ENCODE results near the gene NECAP2.
"Not testable (repeated sequence)": the region's sequence is repeated elsewhere in the genome, so short reads cannot be mapped to it uniquely, and the experiment has no call there.

Gene NECAP2

DNA sequence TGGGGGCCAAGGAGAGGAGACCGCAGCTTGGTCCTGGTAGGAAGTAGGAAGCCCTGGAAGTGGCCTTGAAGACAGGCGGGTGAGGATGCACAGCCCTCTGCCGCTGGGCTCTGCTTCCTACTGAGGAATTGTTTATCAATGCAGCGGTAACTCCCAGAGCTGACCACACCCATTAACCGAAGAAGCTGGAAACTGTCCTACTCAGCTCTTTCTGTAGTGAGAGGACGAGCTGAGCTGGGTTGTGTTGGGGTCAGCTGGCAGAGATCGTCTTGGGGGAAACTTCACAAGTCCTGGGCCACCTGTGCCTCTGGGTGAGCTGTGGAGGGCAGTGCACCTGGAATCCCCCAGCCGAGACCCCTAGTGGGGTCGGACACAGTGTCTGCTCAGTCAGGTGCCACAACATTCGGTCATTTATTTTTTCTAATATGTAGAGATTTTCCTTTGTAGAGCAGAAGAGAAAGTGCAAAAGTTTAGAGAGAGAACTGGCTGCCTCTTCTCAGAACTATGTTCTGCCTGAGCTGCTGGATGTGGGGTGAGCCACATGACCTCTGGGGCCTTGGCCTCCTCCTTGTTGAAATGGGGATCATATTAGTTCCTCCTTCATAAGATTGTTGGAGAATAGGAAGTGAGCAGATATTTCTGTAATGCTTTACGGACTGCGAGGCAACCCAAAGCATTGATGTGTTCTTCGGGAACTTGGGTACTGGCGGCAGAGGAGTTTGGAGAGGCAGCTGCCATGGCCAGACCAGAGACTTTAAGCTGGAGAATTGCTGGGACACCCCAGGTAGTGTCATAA lies 3.6 kb downstream of the NECAP2 start:
- WGBS (ENCODE audit: insufficient coverage, insufficient read length) = no CpG with 5 or more reads among the region's 14 CpGs
- no peaks in the 10 kb centered on the region for H3K9me3 ChIP-seq (ENCODE audit: control insufficient read depth, insufficient read depth, low read length)
- peaks cover 20% of the 10 kb centered on the region for H3K36me3 ChIP-seq (ENCODE audit: control insufficient read depth, insufficient read depth, low read length)
- no peak overlapping the region for H3K4me3 ChIP-seq (ENCODE audit: low read length)
- peaks cover 2% of the 10 kb centered on the region; the same call in 1 of the 2 replicates for H3K27me3 ChIP-seq (ENCODE audit: control insufficient read depth, insufficient read depth, low read length)
- no peaks in the 10 kb centered on the region for H3K4me1 ChIP-seq (ENCODE audit: control insufficient read depth, insufficient read depth, low read length)
- DNase-seq (ENCODE audit: low read depth, low spot score) = no peak
- H3K27ac ChIP-seq (ENCODE audit: low read length) = no peak overlapping the region

- Histone ChIP-seq H3K36me3 (ENCODE audit: control insufficient read depth, insufficient read depth, low read length) (peaks cover 21% of the 10 kb centered on the region), H3K9me3 (ENCODE audit: control insufficient read depth, insufficient read depth, low read length) (no peaks in the 10 kb centered on the region), H3K27ac (ENCODE audit: low read length) (no peak overlapping the region), H3K4me3 (ENCODE audit: low read length) (no peak overlapping the region), H3K4me1 (ENCODE audit: control insufficient read depth, insufficient read depth, low read length) (no peaks in the 10 kb centered on the region), H3K27me3 (ENCODE audit: control insufficient read depth, insufficient read depth, low read length) (peaks cover 2% of the 10 kb centered on the region; the same call in 1 of the 2 replicates)
- no CpG with 5 or more reads among the region's 4 CpGs for WGBS (ENCODE audit: insufficient coverage, insufficient read length)
- DNase-seq (ENCODE audit: low read depth, low spot score) = no peak
These were observed 4.5 kb downstream of the NECAP2 start for GRCh38 chr1:16445052-16445451.

- DNase-seq (ENCODE audit: low read depth, low spot score) = no peak
- Histone ChIP-seq H3K9me3 (ENCODE audit: control insufficient read depth, insufficient read depth, low read length) (no peaks in the 10 kb centered on the region), H3K4me3 (ENCODE audit: low read length) (no peak overlapping the region), H3K4me1 (ENCODE audit: control insufficient read depth, insufficient read depth, low read length) (no peaks in the 10 kb centered on the region), H3K36me3 (ENCODE audit: control insufficient read depth, insufficient read depth, low read length) (peaks cover 24% of the 10 kb centered on the region), H3K27me3 (ENCODE audit: control insufficient read depth, insufficient read depth, low read length) (peaks cover 2% of the 10 kb centered on the region; the same call in 1 of the 2 replicates), H3K27ac (ENCODE audit: low read length) (no peak overlapping the region)
- WGBS (ENCODE audit: insufficient coverage, insufficient read length) = no CpG with 5 or more reads among the region's 10 CpGs
These were observed 5.6 kb downstream of the NECAP2 start for GRCh38 chr1:16446116-16446515.

- H3K36me3 ChIP-seq (ENCODE audit: control insufficient read depth, insufficient read depth, low read length) = peaks cover 29% of the 10 kb centered on the region
- DNase-seq (ENCODE audit: low read depth, low spot score) = no peak
- no CpG with 5 or more reads among the region's 9 CpGs for WGBS (ENCODE audit: insufficient coverage, insufficient read length)
- no peaks in the 10 kb centered on the region for H3K4me1 ChIP-seq (ENCODE audit: control insufficient read depth, insufficient read depth, low read length)
- no peak overlapping the region for H3K4me3 ChIP-seq (ENCODE audit: low read length)
- H3K27ac ChIP-seq (ENCODE audit: low read length) = no peak overlapping the region
- H3K27me3 ChIP-seq (ENCODE audit: control insufficient read depth, insufficient read depth, low read length) = no peaks in the 10 kb centered on the region
- H3K9me3 ChIP-seq (ENCODE audit: control insufficient read depth, insufficient read depth, low read length) = no peaks in the 10 kb centered on the region
These were observed 7.1 kb downstream of the NECAP2 start for GRCh38 chr1:16447641-16448040.

GRCh38 chr1:16449065-16449464 lies 8.5 kb downstream of the NECAP2 start:
- no peaks in the 10 kb centered on the region for H3K4me1 ChIP-seq (ENCODE audit: control insufficient read depth, insufficient read depth, low read length)
- no peak overlapping the region for H3K27ac ChIP-seq (ENCODE audit: low read length)
- no peak overlapping the region for H3K4me3 ChIP-seq (ENCODE audit: low read length)
- H3K9me3 ChIP-seq (ENCODE audit: control insufficient read depth, insufficient read depth, low read length) = no peaks in the 10 kb centered on the region
- peaks cover 29% of the 10 kb centered on the region for H3K36me3 ChIP-seq (ENCODE audit: control insufficient read depth, insufficient read depth, low read length)
- no CpG with 5 or more reads among the region's 4 CpGs for WGBS (ENCODE audit: insufficient coverage, insufficient read length)
- no peak for DNase-seq (ENCODE audit: low read depth, low spot score)
- H3K27me3 ChIP-seq (ENCODE audit: control insufficient read depth, insufficient read depth, low read length) = no peaks in the 10 kb centered on the region

- no peaks in the 10 kb centered on the region for H3K27me3 ChIP-seq (ENCODE audit: control insufficient read depth, insufficient read depth, low read length)
- H3K4me3 ChIP-seq (ENCODE audit: low read length) = no peak overlapping the region
- WGBS (ENCODE audit: insufficient coverage, insufficient read length) = no CpG with 5 or more reads among the region's 5 CpGs
- no peak for DNase-seq (ENCODE audit: low read depth, low spot score)
- H3K9me3 ChIP-seq (ENCODE audit: control insufficient read depth, insufficient read depth, low read length) = no peaks in the 10 kb centered on the region
- peaks cover 29% of the 10 kb centered on the region for H3K36me3 ChIP-seq (ENCODE audit: control insufficient read depth, insufficient read depth, low read length)
- no peaks in the 10 kb centered on the region for H3K4me1 ChIP-seq (ENCODE audit: control insufficient read depth, insufficient read depth, low read length)
- no peak overlapping the region for H3K27ac ChIP-seq (ENCODE audit: low read length)
These were observed 9.1 kb downstream of the NECAP2 start for GRCh38 chr1:16449666-16450065.

DNA sequence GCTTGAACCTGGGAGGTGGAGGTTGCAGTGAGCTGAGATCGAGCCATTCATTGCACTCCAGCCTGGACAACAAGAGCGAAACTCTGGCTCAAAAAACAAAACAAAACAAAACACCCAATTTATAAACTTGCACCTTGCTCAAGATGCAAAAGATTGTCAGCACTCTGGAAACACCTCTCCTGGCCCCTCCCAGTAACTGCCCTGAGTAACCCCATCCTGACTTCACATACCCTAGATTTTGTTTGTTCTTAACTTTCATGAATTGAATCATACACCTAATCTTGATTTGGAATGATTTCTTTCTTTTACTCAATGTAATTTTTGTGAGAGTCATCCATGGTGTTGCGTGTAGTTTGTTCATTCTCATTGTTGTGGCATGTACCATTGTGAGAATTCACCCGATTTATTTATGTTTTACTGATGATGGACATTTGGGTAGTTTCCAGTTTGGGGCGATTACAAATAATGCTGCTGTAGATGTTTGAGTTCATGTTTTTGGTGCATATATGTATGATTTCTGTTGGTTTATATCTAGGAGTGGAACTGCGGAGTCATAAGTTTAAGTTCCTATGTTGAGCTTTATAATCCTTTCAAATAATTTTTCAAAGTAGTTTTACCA lies 10.4 kb downstream of the NECAP2 start:
- H3K36me3 ChIP-seq (ENCODE audit: control insufficient read depth, insufficient read depth, low read length) = peaks cover 31% of the 10 kb centered on the region
- no peak overlapping the region for H3K4me3 ChIP-seq (ENCODE audit: low read length)
- no CpG with 5 or more reads among the region's 6 CpGs for WGBS (ENCODE audit: insufficient coverage, insufficient read length)
- H3K9me3 ChIP-seq (ENCODE audit: control insufficient read depth, insufficient read depth, low read length) = no peaks in the 10 kb centered on the region
- H3K27me3 ChIP-seq (ENCODE audit: control insufficient read depth, insufficient read depth, low read length) = no peaks in the 10 kb centered on the region
- H3K27ac ChIP-seq (ENCODE audit: low read length) = no peak overlapping the region
- no peaks in the 10 kb centered on the region for H3K4me1 ChIP-seq (ENCODE audit: control insufficient read depth, insufficient read depth, low read length)
- DNase-seq (ENCODE audit: low read depth, low spot score) = no peak

GRCh38 chr1:16451841-16452528 lies 11.5 kb downstream of the NECAP2 start:
- H3K27ac ChIP-seq (ENCODE audit: low read length) = no peak overlapping the region
- no peaks in the 10 kb centered on the region for H3K4me1 ChIP-seq (ENCODE audit: control insufficient read depth, insufficient read depth, low read length)
- H3K4me3 ChIP-seq (ENCODE audit: low read length) = no peak overlapping the region
- no CpG with 5 or more reads among the region's 13 CpGs for WGBS (ENCODE audit: insufficient coverage, insufficient read length)
- no peaks in the 10 kb centered on the region for H3K9me3 ChIP-seq (ENCODE audit: control insufficient read depth, insufficient read depth, low read length)
- DNase-seq (ENCODE audit: low read depth, low spot score) = no peak
- H3K27me3 ChIP-seq (ENCODE audit: control insufficient read depth, insufficient read depth, low read length) = no peaks in the 10 kb centered on the region
- H3K36me3 ChIP-seq (ENCODE audit: control insufficient read depth, insufficient read depth, low read length) = peaks cover 32% of the 10 kb centered on the region

GRCh38 chr1:16454909-16455308 lies 14.4 kb downstream of the NECAP2 start:
- not testable (repeated sequence) for H3K27ac ChIP-seq (ENCODE audit: low read length); DNase-seq (ENCODE audit: low read depth, low spot score); H3K9me3 ChIP-seq (ENCODE audit: control insufficient read depth, insufficient read depth, low read length); H3K4me3 ChIP-seq (ENCODE audit: low read length); H3K27me3 ChIP-seq (ENCODE audit: control insufficient read depth, insufficient read depth, low read length); H3K4me1 ChIP-seq (ENCODE audit: control insufficient read depth, insufficient read depth, low read length)
- WGBS (ENCODE audit: insufficient coverage, insufficient read length) = no CpG with 5 or more reads among the region's 3 CpGs
- H3K36me3 ChIP-seq (ENCODE audit: control insufficient read depth, insufficient read depth, low read length) = peaks cover 18% of the 10 kb centered on the region

DNA sequence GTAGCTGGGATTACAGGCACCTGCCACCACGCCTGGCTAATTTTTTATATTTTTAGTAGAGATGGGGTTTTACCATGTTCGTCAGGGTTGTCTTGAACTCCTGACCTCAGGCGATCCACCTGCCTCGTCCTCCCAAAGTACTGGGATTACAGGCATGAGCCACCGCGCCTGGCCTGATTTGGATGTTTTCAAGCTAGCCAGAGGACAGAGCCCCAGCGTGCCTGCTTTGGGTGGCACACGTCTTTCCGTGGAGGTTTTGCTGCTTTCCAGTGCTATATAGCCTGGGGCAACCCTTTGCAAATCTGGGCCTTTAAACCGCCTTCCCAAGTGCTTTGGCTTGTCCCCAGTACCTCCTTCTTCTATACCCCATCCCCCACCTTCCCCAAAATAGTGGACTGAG lies 15.6 kb downstream of the NECAP2 start:
- peaks cover 16% of the 10 kb centered on the region for H3K36me3 ChIP-seq (ENCODE audit: control insufficient read depth, insufficient read depth, low read length)

More for the DNA sequence above, 15.6 kb downstream of the NECAP2 start:
- H3K9me3 ChIP-seq (ENCODE audit: control insufficient read depth, insufficient read depth, low read length); DNase-seq (ENCODE audit: low read depth, low spot score); H3K4me1 ChIP-seq (ENCODE audit: control insufficient read depth, insufficient read depth, low read length); H3K4me3 ChIP-seq (ENCODE audit: low read length); H3K27ac ChIP-seq (ENCODE audit: low read length); H3K27me3 ChIP-seq (ENCODE audit: control insufficient read depth, insufficient read depth, low read length): not testable (repeated sequence)
- no CpG with 5 or more reads among the region's 10 CpGs for WGBS (ENCODE audit: insufficient coverage, insufficient read length)

All from iPS DF 6.9 (cell line).